Panc1 (cell line): ENCODE measurements around the gene LPAR4. TPM values are rescaled to one million over a fixed set of nuclear protein-coding genes. Genes with fewer than 3 reads are reported as not detected.

Source experiments
- ATAC-seq: fragments of 200-7000 bp; cut with Tn5 transposase; 2 replicates; pipeline ENCODE4 v1.9.1; 2020; ENCODE audit warnings: mild to moderate bottlenecking, moderate library complexity
- BruUV-seq: library from RNA; stranded (reverse); fragments of 400-500 nt; replicated peaks from 2 replicates; lab custom pipeline; 2021; lab: Mats Ljungman, UMichigan
- CTCF ChIA-PET: fragments of 300-600 bp; sonication (Branson Sonifier 250); formaldehyde crosslinking; loops from one replicate; lab custom pipeline; 2022; ENCODE audit warnings: antibody characterized with exemption; lab: Charles Lee
- POLR2A ChIA-PET: fragments of 300-600 bp; sonication (Branson Sonifier 250); formaldehyde crosslinking; loops from one replicate; lab custom pipeline; 2022; ENCODE audit warnings: antibody characterized with exemption; lab: Charles Lee
- DNase-seq: peaks from one replicate; pipeline ENCODE4 v3.0.0-alpha.2; 2010; ENCODE audit warnings: low read depth, low spot score
- H3K27ac ChIP-seq: 2 replicates; pipeline ENCODE4 v1.5.1; 2011; ENCODE audit warnings: mild to moderate bottlenecking, low read length, inconsistent platforms
- H3K27me3 ChIP-seq: fragments of 200-500 bp; sonication (Bioruptor generic); 2 replicates; pipeline ENCODE4 v1.6.0; 2014; ENCODE audit warnings: low read length, inconsistent platforms; ENCODE audit not compliant: control insufficient read depth, insufficient read depth
- H3K36me3 ChIP-seq: fragments of 200-500 bp; sonication (Bioruptor generic); 2 replicates; pipeline ENCODE4 v1.5.1; 2014; ENCODE audit warnings: inconsistent platforms, mild to moderate bottlenecking, low read length, moderate library complexity; ENCODE audit not compliant: control insufficient read depth, insufficient read depth
- H3K4me1 ChIP-seq: 2 replicates; pipeline ENCODE4 v1.5.1; 2011; ENCODE audit warnings: inconsistent platforms, mild to moderate bottlenecking, low read length, moderate library complexity; ENCODE audit not compliant: control insufficient read depth, insufficient read depth
- H3K4me3 ChIP-seq, 2 experiments: 2 replicates each; pipeline ENCODE4 v1.5.1; 2011 to 2012; ENCODE audit warnings: low read depth in 2 of 2, low read length in 2 of 2, mild to moderate bottlenecking in 2 of 2, inconsistent platforms in 1 of 2, moderate library complexity in 1 of 2
- H3K9me3 ChIP-seq: fragments of 200-500 bp; sonication (Bioruptor generic); 2 replicates; pipeline ENCODE4 v1.5.1; 2014; ENCODE audit warnings: low read depth, mild to moderate bottlenecking, inconsistent platforms, low read length, moderate library complexity; ENCODE audit not compliant: control insufficient read depth, insufficient read depth
- POLR2AphosphoS5 ChIP-seq: IDR thresholded peaks from 2 replicates; pipeline ENCODE4 v1.6.1; 2012; ENCODE audit warnings: mild to moderate bottlenecking, low read depth, low read length, moderate library complexity
- SIN3A ChIP-seq: IDR thresholded peaks from 2 replicates; pipeline ENCODE4 v1.6.1; 2012; ENCODE audit warnings: low read depth, mild to moderate bottlenecking, low read length, moderate library complexity, borderline replicate concordance; ENCODE audit not compliant: insufficient read depth
- TCF7L2 ChIP-seq: IDR thresholded peaks from 2 replicates; pipeline ENCODE4 v1.6.1; 2011; ENCODE audit warnings: mild to moderate bottlenecking, low read depth, low read length, inconsistent platforms
- in situ Hi-C: cut with HindIII; loops from 2 replicates; pipeline ENCODE4 v1.10.0; 2016; ENCODE audit warnings: low sequenced_read_pairs, low pct_unique_long_range_greater_than_20kb
- intact Hi-C: fragments of 100-400 bp; cut with micrococcal nuclease; formaldehyde crosslinking; loops from one replicate; pipeline ENCODE4 v1.10.0; 2022; ENCODE audit not compliant: unreplicated experiment
- total RNA-seq: library from RNA; stranded (reverse); gene quantifications from one replicate; pipeline ENCODE4 v1.2.1, GENCODE V29; 2021; ENCODE audit not compliant: unreplicated experiment
- TF ChIP-seq, protein P1 (sequence below), 2 experiments: IDR thresholded peaks; 2 replicates each; pipeline ENCODE4 v1.6.1; 2011 to 2012; ENCODE audit warnings: low read depth in 2 of 2, control low read depth in 1 of 2, low read length in 1 of 2, mild to moderate bottlenecking in 1 of 2, moderate library complexity in 1 of 2; ENCODE audit not compliant: insufficient read depth in 1 of 2
- TF ChIP-seq, protein P2 (sequence below): fragments of 450-650 bp; IDR thresholded peaks from 2 replicates; pipeline ENCODE4 v1.5.1; 2017; ENCODE audit warnings: mild to moderate bottlenecking

Gene LPAR4
- total RNA-seq, 1 experiment from 2014 or later, result not detected

DNA sequence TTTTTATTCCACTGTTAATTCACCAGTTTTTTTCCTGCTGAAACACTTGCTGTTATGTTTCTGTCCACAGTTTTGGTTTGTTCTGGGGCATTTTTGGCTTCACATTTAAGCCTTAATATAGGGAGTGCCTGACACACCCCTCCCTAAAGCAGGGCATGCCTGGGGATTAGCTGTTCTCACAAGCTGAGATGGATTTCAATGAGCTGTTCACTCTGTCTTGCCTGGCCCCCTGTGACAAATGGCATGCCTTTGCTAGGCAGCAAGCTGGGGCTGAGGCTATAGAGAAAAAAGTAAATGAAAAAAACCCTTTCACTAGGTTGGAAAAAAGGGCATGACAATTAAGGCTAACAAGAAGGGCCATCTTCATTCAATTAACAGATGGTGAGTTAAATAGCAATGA lies 22.4 kb downstream of the LPAR4 start:
- H3K9me3 ChIP-seq, result no peaks in the 10 kb centered on the region
- intact Hi-C loops (no loop called here), in situ Hi-C loops (no loop called here)
- H3K36me3 ChIP-seq, result no peaks in the 10 kb centered on the region
- H3K4me1 ChIP-seq, result no peaks in the 10 kb centered on the region
- no peak overlapping the region for H3K4me3 ChIP-seq
- ChIA-PET CTCF (no interaction called here), POLR2A (no interaction called here)
- DNase-seq (no peak), ATAC-seq (no peak)
- H3K27me3 ChIP-seq, result no peaks in the 10 kb centered on the region
- no peak for TF ChIP-seq SIN3A
- TF ChIP-seq, protein P1, sequence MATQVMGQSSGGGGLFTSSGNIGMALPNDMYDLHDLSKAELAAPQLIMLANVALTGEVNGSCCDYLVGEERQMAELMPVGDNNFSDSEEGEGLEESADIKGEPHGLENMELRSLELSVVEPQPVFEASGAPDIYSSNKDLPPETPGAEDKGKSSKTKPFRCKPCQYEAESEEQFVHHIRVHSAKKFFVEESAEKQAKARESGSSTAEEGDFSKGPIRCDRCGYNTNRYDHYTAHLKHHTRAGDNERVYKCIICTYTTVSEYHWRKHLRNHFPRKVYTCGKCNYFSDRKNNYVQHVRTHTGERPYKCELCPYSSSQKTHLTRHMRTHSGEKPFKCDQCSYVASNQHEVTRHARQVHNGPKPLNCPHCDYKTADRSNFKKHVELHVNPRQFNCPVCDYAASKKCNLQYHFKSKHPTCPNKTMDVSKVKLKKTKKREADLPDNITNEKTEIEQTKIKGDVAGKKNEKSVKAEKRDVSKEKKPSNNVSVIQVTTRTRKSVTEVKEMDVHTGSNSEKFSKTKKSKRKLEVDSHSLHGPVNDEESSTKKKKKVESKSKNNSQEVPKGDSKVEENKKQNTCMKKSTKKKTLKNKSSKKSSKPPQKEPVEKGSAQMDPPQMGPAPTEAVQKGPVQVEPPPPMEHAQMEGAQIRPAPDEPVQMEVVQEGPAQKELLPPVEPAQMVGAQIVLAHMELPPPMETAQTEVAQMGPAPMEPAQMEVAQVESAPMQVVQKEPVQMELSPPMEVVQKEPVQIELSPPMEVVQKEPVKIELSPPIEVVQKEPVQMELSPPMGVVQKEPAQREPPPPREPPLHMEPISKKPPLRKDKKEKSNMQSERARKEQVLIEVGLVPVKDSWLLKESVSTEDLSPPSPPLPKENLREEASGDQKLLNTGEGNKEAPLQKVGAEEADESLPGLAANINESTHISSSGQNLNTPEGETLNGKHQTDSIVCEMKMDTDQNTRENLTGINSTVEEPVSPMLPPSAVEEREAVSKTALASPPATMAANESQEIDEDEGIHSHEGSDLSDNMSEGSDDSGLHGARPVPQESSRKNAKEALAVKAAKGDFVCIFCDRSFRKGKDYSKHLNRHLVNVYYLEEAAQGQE (IDR thresholded peaks at IDR 0.05; ENCODE audit: insufficient read depth in 1 of 2, low read depth in 2 of 2, low read length in 1 of 2), result no peak
- TF ChIP-seq TCF7L2, result no peak
- no peak for TF ChIP-seq POLR2AphosphoS5
- TF ChIP-seq, protein P2, sequence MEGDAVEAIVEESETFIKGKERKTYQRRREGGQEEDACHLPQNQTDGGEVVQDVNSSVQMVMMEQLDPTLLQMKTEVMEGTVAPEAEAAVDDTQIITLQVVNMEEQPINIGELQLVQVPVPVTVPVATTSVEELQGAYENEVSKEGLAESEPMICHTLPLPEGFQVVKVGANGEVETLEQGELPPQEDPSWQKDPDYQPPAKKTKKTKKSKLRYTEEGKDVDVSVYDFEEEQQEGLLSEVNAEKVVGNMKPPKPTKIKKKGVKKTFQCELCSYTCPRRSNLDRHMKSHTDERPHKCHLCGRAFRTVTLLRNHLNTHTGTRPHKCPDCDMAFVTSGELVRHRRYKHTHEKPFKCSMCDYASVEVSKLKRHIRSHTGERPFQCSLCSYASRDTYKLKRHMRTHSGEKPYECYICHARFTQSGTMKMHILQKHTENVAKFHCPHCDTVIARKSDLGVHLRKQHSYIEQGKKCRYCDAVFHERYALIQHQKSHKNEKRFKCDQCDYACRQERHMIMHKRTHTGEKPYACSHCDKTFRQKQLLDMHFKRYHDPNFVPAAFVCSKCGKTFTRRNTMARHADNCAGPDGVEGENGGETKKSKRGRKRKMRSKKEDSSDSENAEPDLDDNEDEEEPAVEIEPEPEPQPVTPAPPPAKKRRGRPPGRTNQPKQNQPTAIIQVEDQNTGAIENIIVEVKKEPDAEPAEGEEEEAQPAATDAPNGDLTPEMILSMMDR, result no peak
- BruUV-seq, result no TSS peak
- no peak overlapping the region for H3K27ac ChIP-seq

DNA sequence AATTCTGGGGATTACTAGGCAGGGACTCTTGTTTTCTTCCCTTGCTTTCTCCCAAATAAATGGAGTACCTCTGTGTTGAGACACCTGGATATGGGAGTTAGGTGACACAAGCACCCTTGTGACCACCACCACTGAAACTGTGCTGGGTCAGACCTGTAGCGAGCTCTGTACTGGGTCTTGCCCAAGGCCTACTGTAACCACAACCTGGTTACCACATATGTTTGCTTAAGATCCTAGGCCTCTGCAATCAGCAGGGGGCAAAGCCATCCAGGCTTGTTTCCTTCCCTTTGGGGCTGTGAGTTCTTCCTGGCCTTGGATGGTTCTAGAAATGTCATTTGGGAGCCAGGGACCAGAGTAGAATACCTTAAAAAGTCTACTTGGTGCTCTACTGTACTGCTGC lies 49.4 kb downstream of the LPAR4 start:
- POLR2A ChIA-PET, result no interaction called here
- Histone ChIP-seq H3K36me3 (no peaks in the 10 kb centered on the region), H3K4me3 (no peak overlapping the region), H3K4me1 (no peaks in the 10 kb centered on the region), H3K27ac (no peak overlapping the region), H3K27me3 (no peaks in the 10 kb centered on the region), H3K9me3 (no peaks in the 10 kb centered on the region)
- intact Hi-C loops (no loop called here), in situ Hi-C loops (no loop called here)
- DNase-seq, result no peak
- BruUV-seq, result no TSS peak
- ATAC-seq, result no peak
- CTCF ChIA-PET, result no interaction called here
- TF ChIP-seq, protein P2, result no peak
- no peak for TF ChIP-seq SIN3A
- no peak for TF ChIP-seq TCF7L2
- TF ChIP-seq, protein P1 (IDR thresholded peaks at IDR 0.05; ENCODE audit: insufficient read depth in 1 of 2, low read depth in 2 of 2, low read length in 1 of 2), result no peak
- no peak for TF ChIP-seq POLR2AphosphoS5
